Activated T-helper 2 cell treated with anti-CD3 and anti-CD28 coated beads, Interferon-gamma antibody, Interleukin-2, Interleukin-4, amounts not matched to agents 10 μg/mL and 5 μg/mL and 100 μg/mL, durations not matched to agents 14 hours and 24 hours and 36 hours (primary cell): ENCODE results near the gene ASB1. TPM values are rescaled to one million over a fixed set of nuclear protein-coding genes. Genes with fewer than 3 reads are reported as not detected.
"Not testable (repeated sequence)": the region's sequence is repeated elsewhere in the genome, so short reads cannot be mapped to it uniquely, and the experiment has no call there.

Source experiments
- DNase-seq: peaks from one replicate; pipeline ENCODE4 v3.0.0; 2021; ENCODE audit warnings: low spot score
- H3K27ac Mint-ChIP-seq: one replicate; pipeline ENCODE4 v1.8.0; 2021; ENCODE audit warnings: mixed read lengths
- H3K27me3 Mint-ChIP-seq: one replicate; pipeline ENCODE4 v1.8.0; 2021; ENCODE audit warnings: low read depth, mixed read lengths
- H3K36me3 Mint-ChIP-seq: one replicate; pipeline ENCODE4 v1.8.0; 2021; ENCODE audit warnings: low read depth, mixed read lengths
- H3K4me1 Mint-ChIP-seq: one replicate; pipeline ENCODE4 v1.8.0; 2021; ENCODE audit warnings: low read depth, mixed read lengths
- H3K4me3 Mint-ChIP-seq: one replicate; pipeline ENCODE4 v1.8.0; 2021; ENCODE audit warnings: low read depth, mild to moderate bottlenecking, moderate library complexity, mixed read lengths
- H3K9me3 Mint-ChIP-seq: one replicate; pipeline ENCODE4 v1.8.0; 2021; ENCODE audit warnings: mixed read lengths
- intact Hi-C: fragments of 100-400 bp; cut with micrococcal nuclease; formaldehyde crosslinking; loops from one replicate; pipeline ENCODE4 v1.15.1; 2023
- total RNA-seq: library from RNA; stranded (reverse); gene quantifications from 2 replicates; pipeline ENCODE4 v1.2.3, GENCODE V29; 2022

Gene ASB1
- total RNA-seq, 1 donor from 2014 or later, result 36.3 TPM

- no peak for DNase-seq
- H3K27ac Mint-ChIP-seq, result no peak overlapping the region
- H3K36me3 Mint-ChIP-seq, result peaks cover 74% of the 10 kb centered on the region
- intact Hi-C loops, result no loop called here
- peaks cover 10% of the 10 kb centered on the region for H3K9me3 Mint-ChIP-seq
- no peaks in the 10 kb centered on the region for H3K27me3 Mint-ChIP-seq
- H3K4me1 Mint-ChIP-seq, result peaks cover 27% of the 10 kb centered on the region
- no peak overlapping the region for H3K4me3 Mint-ChIP-seq
These were observed 7.5 kb downstream of the ASB1 start for GRCh38 chr2:238433941-238434845.

DNA sequence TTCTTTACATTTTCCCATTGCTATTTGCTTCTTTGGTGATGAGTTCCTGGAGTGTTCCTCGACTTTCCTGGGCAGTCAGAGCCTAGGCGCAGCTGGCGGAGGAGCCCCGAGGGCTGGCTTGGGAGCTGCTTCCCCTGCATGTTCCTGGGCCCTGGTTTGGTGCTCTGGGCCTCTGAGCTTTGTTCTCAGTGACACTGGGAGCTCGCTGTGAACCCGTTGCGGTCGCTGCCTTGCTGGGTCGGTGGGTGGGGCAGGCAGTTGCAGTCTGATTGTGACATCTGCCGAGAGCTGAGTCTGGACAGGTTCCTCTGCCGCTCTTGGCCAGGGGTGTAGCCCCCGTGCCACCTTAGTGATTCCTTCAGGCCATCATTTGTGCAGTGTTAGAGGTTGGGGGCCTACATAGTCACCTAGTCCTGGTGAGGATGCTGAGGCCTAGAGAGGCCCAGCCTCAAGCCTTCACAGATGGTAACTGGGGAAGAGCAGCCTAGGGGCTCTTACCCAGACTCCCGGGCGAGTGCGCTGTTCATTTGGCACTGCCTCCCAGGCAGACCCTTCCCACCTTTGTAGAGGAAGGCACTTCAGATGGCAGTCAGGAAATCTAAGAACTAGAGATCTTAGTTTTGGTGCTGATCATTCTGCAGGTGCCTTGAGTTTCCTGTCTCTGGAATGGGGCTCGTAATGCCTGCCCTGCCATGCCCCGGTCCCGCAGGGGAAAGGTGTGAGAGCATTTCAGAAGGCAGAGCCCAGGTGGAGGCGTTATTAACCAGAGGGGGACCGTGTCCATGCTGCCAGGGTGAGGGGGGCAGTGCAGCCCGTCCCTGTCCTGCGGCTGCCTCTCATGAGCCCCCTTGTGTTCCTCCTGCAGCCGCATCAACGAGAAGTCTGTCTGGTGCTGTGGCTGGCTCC lies 8.4 kb downstream of the ASB1 start:
- no peak overlapping the region for H3K4me3 Mint-ChIP-seq
- peaks cover 75% of the 10 kb centered on the region for H3K36me3 Mint-ChIP-seq
- no peaks in the 10 kb centered on the region for H3K27me3 Mint-ChIP-seq
- H3K27ac Mint-ChIP-seq, result no peak overlapping the region
- intact Hi-C loops, result no loop called here
- DNase-seq, result no peak
- H3K4me1 Mint-ChIP-seq, result peaks cover 33% of the 10 kb centered on the region
- H3K9me3 Mint-ChIP-seq, result peaks cover 6% of the 10 kb centered on the region

GRCh38 chr2:238435752-238436096 lies 9.0 kb downstream of the ASB1 start:
- peaks cover 75% of the 10 kb centered on the region for H3K36me3 Mint-ChIP-seq
- no peak overlapping the region for H3K27ac Mint-ChIP-seq
- H3K9me3 Mint-ChIP-seq, result no peaks in the 10 kb centered on the region
- no peak overlapping the region for H3K4me3 Mint-ChIP-seq
- peaks cover 35% of the 10 kb centered on the region for H3K4me1 Mint-ChIP-seq
- DNase-seq, result no peak
- H3K27me3 Mint-ChIP-seq, result no peaks in the 10 kb centered on the region
- intact Hi-C loops, result no loop called here

- Mint-ChIP-seq H3K27ac (peak overlapping the region; percentile 31), H3K9me3 (no peaks in the 10 kb centered on the region), H3K4me3 (peak overlapping the region; percentile 0), H3K36me3 (peaks cover 78% of the 10 kb centered on the region), H3K4me1 (peaks cover 40% of the 10 kb centered on the region), H3K27me3 (no peaks in the 10 kb centered on the region)
- intact Hi-C loops, result no loop called here
- DNase-seq, result no peak
These were observed 12.4 kb downstream of the ASB1 start for GRCh38 chr2:238438856-238439849.

DNA sequence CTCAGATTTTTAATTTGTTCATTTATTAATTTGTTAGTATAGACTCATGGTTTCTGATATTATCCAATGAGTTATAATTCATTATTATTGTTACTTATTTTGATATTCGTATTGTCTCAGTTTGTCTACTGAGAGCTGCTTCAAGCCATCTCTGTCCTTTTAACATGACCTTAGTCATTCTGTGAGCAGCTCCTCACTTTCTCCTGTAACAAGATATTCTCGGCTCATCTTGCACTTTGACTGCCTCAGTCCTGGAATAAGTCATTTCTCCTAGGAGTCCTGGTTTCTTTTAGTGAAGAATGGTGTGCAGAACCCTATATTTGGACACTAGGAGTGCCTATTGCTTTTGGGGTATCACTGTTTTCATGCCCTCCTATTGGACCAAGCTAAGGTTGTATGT lies 13.2 kb downstream of the ASB1 start:
- Mint-ChIP-seq H3K27ac (peak overlapping the region; percentile 0), H3K4me3 (no peak overlapping the region), H3K36me3 (peaks cover 78% of the 10 kb centered on the region)

DNA sequence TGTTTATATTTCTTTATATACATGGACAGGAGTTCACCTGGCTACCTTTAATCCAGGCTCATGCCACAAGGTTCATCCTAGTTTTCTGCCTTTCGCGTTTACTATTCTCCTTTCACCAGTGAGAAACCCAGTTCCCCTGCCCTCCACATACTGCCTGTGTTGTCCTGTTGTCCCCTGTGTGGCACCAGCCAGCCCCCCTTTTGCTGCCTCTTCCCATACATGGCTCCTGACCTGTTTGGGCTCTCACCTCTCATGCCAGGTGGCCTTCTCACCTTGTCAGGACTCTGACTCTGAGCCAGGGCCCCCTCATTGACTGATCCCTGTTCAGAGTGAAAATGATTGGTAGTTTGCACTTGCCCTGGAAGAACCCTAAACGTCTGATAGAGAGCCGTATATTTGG lies 13.6 kb downstream of the ASB1 start:
- peaks cover 82% of the 10 kb centered on the region for H3K36me3 Mint-ChIP-seq
- H3K4me1 Mint-ChIP-seq, result peaks cover 40% of the 10 kb centered on the region
- intact Hi-C loops, result no loop called here
- H3K27ac Mint-ChIP-seq, result peak overlapping the region; percentile 19
- no peaks in the 10 kb centered on the region for H3K9me3 Mint-ChIP-seq
- no peak for DNase-seq
- no peak overlapping the region for H3K4me3 Mint-ChIP-seq
- no peaks in the 10 kb centered on the region for H3K27me3 Mint-ChIP-seq

More for the DNA sequence above, 13.2 kb downstream of the ASB1 start:
- H3K4me1 Mint-ChIP-seq, result peaks cover 40% of the 10 kb centered on the region
- DNase-seq, result no peak
- no peaks in the 10 kb centered on the region for H3K9me3 Mint-ChIP-seq
- intact Hi-C loops, result no loop called here
- no peaks in the 10 kb centered on the region for H3K27me3 Mint-ChIP-seq

DNA sequence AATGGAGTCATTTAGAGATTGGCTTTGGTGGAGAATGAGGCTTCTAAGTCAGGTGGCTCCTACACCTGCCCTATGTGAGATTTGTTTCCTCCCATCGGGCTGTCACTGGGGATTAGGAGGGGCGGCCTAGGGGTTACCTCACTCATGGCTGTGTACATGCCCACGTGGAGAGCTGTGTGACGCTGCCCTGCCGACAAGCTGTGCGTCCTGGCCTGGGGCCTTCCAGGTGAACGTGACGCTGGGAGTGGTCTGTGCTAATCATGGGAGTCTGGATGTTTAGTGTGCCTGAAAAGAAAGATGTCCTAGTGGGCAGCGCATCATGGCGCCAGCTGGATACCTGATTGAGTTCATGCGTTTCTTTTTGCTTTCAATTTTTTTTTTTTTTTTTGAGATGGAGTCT lies 14.0 kb downstream of the ASB1 start:
- no peak overlapping the region for H3K27ac Mint-ChIP-seq

DNA sequence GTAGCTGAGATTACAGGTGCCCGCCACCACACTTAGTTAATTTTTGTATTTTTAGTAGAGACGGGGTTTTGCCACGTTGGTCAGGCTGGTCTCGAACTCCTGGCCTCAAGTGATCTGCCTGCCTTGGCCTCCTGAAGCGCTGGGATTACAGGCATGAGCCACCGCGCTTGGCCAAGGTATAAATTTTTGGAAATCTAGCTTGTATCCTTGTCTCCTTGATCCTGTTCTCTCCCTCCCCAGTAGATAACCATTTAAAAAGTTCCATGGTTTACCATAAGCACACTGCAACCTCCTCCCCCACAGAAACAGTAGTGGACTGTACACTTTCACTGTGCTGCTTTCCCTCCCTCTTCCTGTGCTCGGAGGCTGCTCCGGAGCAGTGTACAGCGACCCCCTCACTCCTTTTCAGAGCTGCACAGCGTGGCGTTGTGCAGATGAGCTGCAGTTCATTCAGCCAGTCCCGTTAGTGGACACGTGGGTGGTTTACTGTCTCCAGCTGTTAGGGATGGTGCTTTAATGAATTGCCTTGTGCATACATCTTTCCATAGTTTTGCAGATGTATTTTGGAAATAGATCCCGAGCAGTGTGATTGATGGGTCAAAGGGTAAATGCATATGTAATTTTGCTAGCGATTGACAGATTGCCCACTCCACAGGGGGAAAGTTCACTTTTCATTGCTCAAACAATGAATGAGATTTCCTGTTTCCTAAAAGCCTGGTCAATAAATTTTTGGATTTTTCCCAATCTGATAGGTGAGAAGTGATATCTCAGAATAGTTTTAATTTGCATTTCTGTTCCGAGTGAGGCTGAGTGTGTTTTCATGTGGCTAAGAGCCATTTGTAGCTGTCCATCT lies 14.8 kb downstream of the ASB1 start:
- Mint-ChIP-seq H3K27ac (no peak overlapping the region), H3K4me1 (peaks cover 40% of the 10 kb centered on the region), H3K9me3 (no peaks in the 10 kb centered on the region), H3K36me3 (peaks cover 84% of the 10 kb centered on the region), H3K27me3 (no peaks in the 10 kb centered on the region), H3K4me3 (no peak overlapping the region)
- no peak for DNase-seq
- intact Hi-C loops, result no loop called here

More for the DNA sequence above, 14.0 kb downstream of the ASB1 start:
- peaks cover 83% of the 10 kb centered on the region for H3K36me3 Mint-ChIP-seq
- H3K27me3 Mint-ChIP-seq, result no peaks in the 10 kb centered on the region
- H3K4me3 Mint-ChIP-seq, result no peak overlapping the region
- intact Hi-C loops, result no loop called here
- H3K9me3 Mint-ChIP-seq, result no peaks in the 10 kb centered on the region
- no peak for DNase-seq
- peaks cover 40% of the 10 kb centered on the region for H3K4me1 Mint-ChIP-seq

DNA sequence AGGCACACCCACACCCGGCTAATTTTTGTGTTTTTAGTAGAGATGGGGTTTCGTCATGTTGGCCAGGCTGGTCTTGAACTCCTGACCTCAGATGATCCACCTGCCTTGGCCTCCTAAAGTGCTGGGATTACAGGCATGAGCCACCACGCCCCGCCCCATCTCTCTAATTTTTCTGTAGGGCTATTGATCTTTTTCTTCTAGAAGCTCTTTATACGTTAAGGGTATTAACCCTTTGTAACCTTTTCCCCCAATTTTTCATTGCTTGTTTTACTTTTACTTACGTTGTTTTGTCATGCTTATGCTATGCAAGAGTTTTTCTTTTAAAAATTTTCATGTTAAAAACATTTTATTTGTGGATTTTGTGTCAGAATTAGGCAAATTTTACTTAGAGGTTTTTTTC lies 15.5 kb downstream of the ASB1 start:
- H3K4me1 Mint-ChIP-seq, result peaks cover 38% of the 10 kb centered on the region
- H3K27ac Mint-ChIP-seq, H3K27me3 Mint-ChIP-seq, H3K4me3 Mint-ChIP-seq, DNase-seq, H3K9me3 Mint-ChIP-seq, intact Hi-C loops: not testable (repeated sequence)
- peaks cover 84% of the 10 kb centered on the region for H3K36me3 Mint-ChIP-seq

GRCh38 chr2:238444242-238444641 lies 17.5 kb downstream of the ASB1 start:
- Mint-ChIP-seq H3K27me3 (no peaks in the 10 kb centered on the region), H3K27ac (no peak overlapping the region), H3K4me1 (peaks cover 28% of the 10 kb centered on the region), H3K4me3 (no peak overlapping the region), H3K36me3 (peaks cover 81% of the 10 kb centered on the region), H3K9me3 (no peaks in the 10 kb centered on the region)
- DNase-seq, result no peak
- intact Hi-C loops, result no loop called here

DNA sequence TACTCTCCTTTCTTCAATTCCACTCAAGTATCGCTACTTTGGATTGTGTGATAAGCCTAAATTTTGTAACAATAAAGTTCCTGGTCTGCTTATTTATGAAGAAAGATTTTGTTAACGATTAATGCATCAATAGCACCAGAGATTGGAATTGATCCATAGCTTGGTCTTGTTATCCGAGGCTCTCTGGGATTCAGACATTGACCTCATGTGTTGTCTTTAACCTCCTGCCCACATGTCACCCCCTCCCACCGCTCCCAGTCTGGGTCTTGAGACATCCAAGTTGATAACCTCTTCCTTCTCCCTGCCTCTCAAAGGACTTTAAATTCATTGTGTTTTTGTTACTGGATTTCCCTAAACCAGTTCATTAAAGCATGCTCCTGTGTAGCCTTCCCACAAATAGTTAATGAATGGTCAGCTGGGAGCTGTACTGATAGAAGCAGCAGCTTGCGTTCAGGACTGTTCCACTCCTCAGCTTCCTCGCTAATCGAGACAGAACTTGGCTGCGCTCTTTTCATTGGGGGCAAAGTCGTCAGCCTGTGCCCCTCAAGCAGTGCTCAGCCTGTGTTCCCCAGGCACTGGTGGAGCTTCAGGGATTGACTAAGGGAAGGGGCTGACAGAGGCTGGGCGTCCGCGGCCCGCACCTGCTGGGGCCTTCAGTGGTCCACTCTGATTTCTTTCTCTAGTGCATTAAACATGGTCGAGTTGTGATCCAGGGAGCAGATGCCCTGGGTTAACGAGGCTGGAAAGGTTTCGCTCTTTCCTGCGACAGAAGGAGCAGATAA lies 18.9 kb downstream of the ASB1 start:
- Mint-ChIP-seq H3K4me1 (peaks cover 15% of the 10 kb centered on the region), H3K9me3 (no peaks in the 10 kb centered on the region), H3K4me3 (no peak overlapping the region), H3K36me3 (peaks cover 75% of the 10 kb centered on the region), H3K27ac (no peak overlapping the region), H3K27me3 (no peaks in the 10 kb centered on the region)
- intact Hi-C loops, result no loop called here
- no peak for DNase-seq
